ENCODE measurements around the gene ABHD10. TPM values are rescaled to one million over a fixed set of nuclear protein-coding genes. Genes with fewer than 3 reads are reported as not detected.
A peak's percentile ranks its signal among the peaks of the same experiment; 100 is the strongest.

ABHD10 gene
- total RNA-seq, 1 donor from 2014 or later = 82.9 TPM

GRCh38 chr3:111986800-111987199 lies 8.0 kb downstream of the ABHD10 start:
- H3K4me1 Mint-ChIP-seq = peaks cover 9% of the 10 kb centered on the region
- peaks cover 27% of the 10 kb centered on the region for H3K36me3 Mint-ChIP-seq
- Histone ChIP-seq H3K27me3 (no peaks in the 10 kb centered on the region), H3K4me3 (no peak overlapping the region), H3K4me1 (peaks cover 2% of the 10 kb centered on the region), H3K36me3 (peaks cover 22% of the 10 kb centered on the region), H3K4me2 (no peak overlapping the region), H3K79me2 (ENCODE audit: low read depth) (peaks cover 36% of the 10 kb centered on the region), H4K20me1 (ENCODE audit: low read depth) (peaks cover 15% of the 10 kb centered on the region), H3K9me3 (ENCODE audit: low read depth) (no peaks in the 10 kb centered on the region), H3K27ac (no peak overlapping the region), H3F3A (ENCODE audit: low read depth) (peaks cover 22% of the 10 kb centered on the region), H2AFZ (replicated peaks) (no peak overlapping the region), H3K9ac (no peak overlapping the region)
- DNase-seq (ENCODE audit: low spot score) = no peak
- H3K9me3 Mint-ChIP-seq = no peaks in the 10 kb centered on the region
- TF ChIP-seq EZH2 (IDR thresholded peaks at IDR 0.05) (no peak), EZH2phosphoT487 (IDR thresholded peaks at IDR 0.05) (no peak)
- TF ChIP-seq, protein P1, sequence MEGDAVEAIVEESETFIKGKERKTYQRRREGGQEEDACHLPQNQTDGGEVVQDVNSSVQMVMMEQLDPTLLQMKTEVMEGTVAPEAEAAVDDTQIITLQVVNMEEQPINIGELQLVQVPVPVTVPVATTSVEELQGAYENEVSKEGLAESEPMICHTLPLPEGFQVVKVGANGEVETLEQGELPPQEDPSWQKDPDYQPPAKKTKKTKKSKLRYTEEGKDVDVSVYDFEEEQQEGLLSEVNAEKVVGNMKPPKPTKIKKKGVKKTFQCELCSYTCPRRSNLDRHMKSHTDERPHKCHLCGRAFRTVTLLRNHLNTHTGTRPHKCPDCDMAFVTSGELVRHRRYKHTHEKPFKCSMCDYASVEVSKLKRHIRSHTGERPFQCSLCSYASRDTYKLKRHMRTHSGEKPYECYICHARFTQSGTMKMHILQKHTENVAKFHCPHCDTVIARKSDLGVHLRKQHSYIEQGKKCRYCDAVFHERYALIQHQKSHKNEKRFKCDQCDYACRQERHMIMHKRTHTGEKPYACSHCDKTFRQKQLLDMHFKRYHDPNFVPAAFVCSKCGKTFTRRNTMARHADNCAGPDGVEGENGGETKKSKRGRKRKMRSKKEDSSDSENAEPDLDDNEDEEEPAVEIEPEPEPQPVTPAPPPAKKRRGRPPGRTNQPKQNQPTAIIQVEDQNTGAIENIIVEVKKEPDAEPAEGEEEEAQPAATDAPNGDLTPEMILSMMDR (IDR thresholded peaks at IDR 0.05) = no peak
- no peaks in the 10 kb centered on the region for H3K27me3 Mint-ChIP-seq (ENCODE audit: insufficient read depth, low read depth)
- H3K27ac Mint-ChIP-seq = no peak overlapping the region
- no peak overlapping the region for H3K4me3 Mint-ChIP-seq

GRCh38 chr3:111989061-111989678 lies 10.3 kb downstream of the ABHD10 start:
- H3K4me1 ChIP-seq = peaks cover 16% of the 10 kb centered on the region
- H3K4me3 Mint-ChIP-seq = no peak overlapping the region
- H3K4me2 ChIP-seq = no peak overlapping the region
- no peak overlapping the region for H3K27ac ChIP-seq
- H2AFZ ChIP-seq (replicated peaks) = no peak overlapping the region
- TF ChIP-seq, protein P1 (IDR thresholded peaks at IDR 0.05) = peak; percentile 89
- TF ChIP-seq EZH2phosphoT487 (IDR thresholded peaks at IDR 0.05) = no peak
- H3K9me3 Mint-ChIP-seq = no peaks in the 10 kb centered on the region
- no peak overlapping the region for H3K27ac Mint-ChIP-seq
- H3K9ac ChIP-seq = no peak overlapping the region
- peaks cover 17% of the 10 kb centered on the region for H4K20me1 ChIP-seq (ENCODE audit: low read depth)
- peaks cover 22% of the 10 kb centered on the region for H3K36me3 ChIP-seq
- no peak overlapping the region for H3K4me3 ChIP-seq
- no peaks in the 10 kb centered on the region for H3K27me3 Mint-ChIP-seq (ENCODE audit: insufficient read depth, low read depth)
- H3K36me3 Mint-ChIP-seq = peaks cover 29% of the 10 kb centered on the region
- peaks cover 21% of the 10 kb centered on the region for H3K4me1 Mint-ChIP-seq
- peaks cover 13% of the 10 kb centered on the region for H3K79me2 ChIP-seq (ENCODE audit: low read depth)
- H3K27me3 ChIP-seq = no peaks in the 10 kb centered on the region
- DNase-seq (ENCODE audit: low spot score) = peak; percentile 71
- H3F3A ChIP-seq (ENCODE audit: low read depth) = peaks cover 41% of the 10 kb centered on the region
- H3K9me3 ChIP-seq (ENCODE audit: low read depth) = no peaks in the 10 kb centered on the region

DNA sequence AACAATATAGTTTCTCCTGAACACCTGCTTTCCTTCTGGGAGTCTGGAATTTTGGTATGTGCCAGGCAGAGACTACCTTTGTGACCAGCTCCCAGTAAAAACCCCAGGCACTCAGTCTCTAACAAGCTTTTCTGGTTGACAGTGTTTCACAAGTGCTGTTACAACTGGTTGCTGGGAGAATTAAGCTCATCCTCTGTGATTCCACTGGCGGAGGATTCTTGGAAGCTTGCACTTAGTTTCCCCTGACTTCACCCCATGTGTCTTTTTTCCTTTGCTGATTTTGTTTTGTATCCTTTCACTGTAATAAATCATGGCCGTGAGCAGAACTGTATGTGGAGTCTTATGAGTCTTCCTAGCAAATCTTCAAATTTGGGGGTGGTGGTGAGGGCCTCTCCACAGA lies 14.2 kb downstream of the ABHD10 start:
- Histone ChIP-seq H3K4me2 (no peak overlapping the region), H3K4me3 (no peak overlapping the region), H4K20me1 (ENCODE audit: low read depth) (peaks cover 17% of the 10 kb centered on the region), H3K27me3 (no peaks in the 10 kb centered on the region), H2AFZ (replicated peaks) (no peak overlapping the region), H3K4me1 (peaks cover 22% of the 10 kb centered on the region), H3K79me2 (ENCODE audit: low read depth) (peaks cover 12% of the 10 kb centered on the region), H3K36me3 (peaks cover 9% of the 10 kb centered on the region), H3F3A (ENCODE audit: low read depth) (peaks cover 38% of the 10 kb centered on the region), H3K9ac (no peak overlapping the region), H3K9me3 (ENCODE audit: low read depth) (no peaks in the 10 kb centered on the region), H3K27ac (peak overlapping the region; percentile 53)
- Mint-ChIP-seq H3K9me3 (no peaks in the 10 kb centered on the region), H3K27me3 (ENCODE audit: insufficient read depth, low read depth) (no peaks in the 10 kb centered on the region), H3K4me1 (peaks cover 37% of the 10 kb centered on the region), H3K4me3 (no peak overlapping the region), H3K36me3 (peaks cover 18% of the 10 kb centered on the region), H3K27ac (peak overlapping the region; percentile 26)
- TF ChIP-seq EZH2phosphoT487 (IDR thresholded peaks at IDR 0.05) = no peak
- TF ChIP-seq, protein P1 (IDR thresholded peaks at IDR 0.05) = no peak
- peak; percentile 34 for DNase-seq (ENCODE audit: low spot score)
